OCI-LY3 (cell line): Measurements from ENCODE around the gene MYO9A.

Source experiments
- CTCF ChIP-seq: fragments of 200-600, 300-600 bp; sonication (generic); IDR thresholded peaks from 2 replicates; pipeline ENCODE4 v1.5.1; 2014; ENCODE audit warnings: antibody characterized with exemption, low read length, low read depth
- EZH2phosphoT487 ChIP-seq: fragments of 200-600 bp; shearing (Covaris generic); IDR thresholded peaks from 2 replicates; pipeline ENCODE4 v1.6.1; 2018; ENCODE audit warnings: antibody characterized with exemption, mixed run types, low read depth

DNA sequence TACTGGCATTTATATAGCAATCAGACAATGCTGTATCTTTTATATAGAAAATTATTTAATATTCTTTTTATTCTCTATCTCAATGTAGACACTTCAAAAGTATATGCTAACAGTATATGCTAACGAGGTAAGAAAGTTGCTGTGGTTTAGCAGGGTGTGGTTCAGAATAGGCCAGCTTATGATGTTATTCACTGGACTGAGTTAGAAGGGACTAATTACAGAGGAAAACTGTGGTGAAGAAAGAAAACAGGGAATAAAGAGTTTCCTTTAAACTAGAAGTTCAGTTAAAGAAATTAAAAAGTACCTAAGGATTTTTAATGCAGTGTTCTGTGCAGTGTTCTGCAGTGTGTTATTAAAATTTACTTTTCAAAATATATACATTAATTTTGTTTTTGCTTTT, 59.4 kb downstream of the MYO9A start:
- TF ChIP-seq CTCF (no peak), EZH2phosphoT487 (no peak)
